Activated gamma-delta T cell treated with Interleukin-2 at 50 U/mL for 16 hours (primary cell): Measurements from ENCODE around the gene RYR1.

ENCODE experiments used
- DNase-seq: peaks from one replicate; pipeline ENCODE4 v3.0.0-alpha.2; 2020

RYR1 gene

GRCh38 chr19:38429055-38429810 lies 4.3 kb upstream of the RYR1 start:
- no peak for DNase-seq

DNA sequence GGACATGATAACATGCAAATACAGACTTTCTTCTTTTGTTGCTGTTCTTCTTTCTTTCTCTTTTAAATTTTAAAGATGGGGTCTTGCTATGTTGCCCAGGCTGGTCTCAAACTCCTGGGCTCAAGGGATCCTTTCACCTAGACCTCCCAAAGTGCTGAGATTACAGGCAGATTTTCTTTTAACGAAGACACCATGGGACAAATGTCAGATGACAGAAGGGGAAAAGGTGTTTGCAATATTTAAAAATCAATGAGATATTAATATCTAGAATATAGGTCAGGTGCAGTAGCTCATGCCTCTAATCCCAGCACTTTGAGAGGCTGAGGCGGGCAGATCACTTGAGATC lies 3.7 kb upstream of the RYR1 start:
- no peak for DNase-seq

DNA sequence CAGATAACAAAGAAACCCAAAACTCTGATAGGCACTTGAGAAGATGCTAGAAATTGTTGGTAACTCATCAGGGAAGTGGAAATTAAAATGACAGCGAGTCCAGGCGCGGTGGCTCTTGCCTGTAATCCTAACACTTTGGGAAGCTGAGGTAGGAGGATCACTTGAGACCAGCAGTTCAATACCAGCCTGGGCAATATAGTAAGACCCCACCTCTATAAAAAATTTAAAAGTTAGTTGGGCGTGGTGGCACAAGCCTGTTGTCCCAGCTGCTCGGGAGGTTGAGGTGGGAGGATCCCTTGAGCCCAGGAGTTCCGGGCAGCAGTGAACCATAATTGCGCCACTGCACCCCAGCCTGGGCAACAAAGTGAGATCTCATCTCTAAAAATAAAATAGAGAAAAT lies 2.6 kb upstream of the RYR1 start:
- DNase-seq = no peak

GRCh38 chr19:38434549-38435051 lies 1.1 kb downstream of the RYR1 start:
- no peak for DNase-seq

GRCh38 chr19:38437295-38437694 lies 3.8 kb downstream of the RYR1 start:
- DNase-seq = no peak

DNA sequence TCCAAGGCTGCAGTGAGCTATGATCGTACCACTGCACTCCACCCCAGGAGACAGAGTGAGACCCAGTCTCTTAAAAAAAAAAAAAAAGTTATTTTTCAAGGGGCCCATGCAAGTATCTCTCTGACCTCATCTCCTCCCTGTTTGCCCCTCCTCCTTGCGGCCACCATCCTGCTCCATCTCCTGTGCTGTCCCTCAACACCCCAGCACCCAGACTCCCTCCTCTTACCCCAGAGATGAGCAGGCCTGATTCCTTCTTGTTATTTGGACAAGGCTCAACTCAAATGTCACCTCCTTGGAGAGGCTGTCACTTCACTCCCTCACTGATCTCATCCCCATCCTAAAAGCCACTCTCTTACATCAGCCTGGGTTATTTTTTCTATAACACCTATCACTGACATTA lies 4.4 kb downstream of the RYR1 start:
- no peak for DNase-seq

- DNase-seq = no peak
These were observed 7.1 kb downstream of the RYR1 start for GRCh38 chr19:38440592-38440991.

DNA sequence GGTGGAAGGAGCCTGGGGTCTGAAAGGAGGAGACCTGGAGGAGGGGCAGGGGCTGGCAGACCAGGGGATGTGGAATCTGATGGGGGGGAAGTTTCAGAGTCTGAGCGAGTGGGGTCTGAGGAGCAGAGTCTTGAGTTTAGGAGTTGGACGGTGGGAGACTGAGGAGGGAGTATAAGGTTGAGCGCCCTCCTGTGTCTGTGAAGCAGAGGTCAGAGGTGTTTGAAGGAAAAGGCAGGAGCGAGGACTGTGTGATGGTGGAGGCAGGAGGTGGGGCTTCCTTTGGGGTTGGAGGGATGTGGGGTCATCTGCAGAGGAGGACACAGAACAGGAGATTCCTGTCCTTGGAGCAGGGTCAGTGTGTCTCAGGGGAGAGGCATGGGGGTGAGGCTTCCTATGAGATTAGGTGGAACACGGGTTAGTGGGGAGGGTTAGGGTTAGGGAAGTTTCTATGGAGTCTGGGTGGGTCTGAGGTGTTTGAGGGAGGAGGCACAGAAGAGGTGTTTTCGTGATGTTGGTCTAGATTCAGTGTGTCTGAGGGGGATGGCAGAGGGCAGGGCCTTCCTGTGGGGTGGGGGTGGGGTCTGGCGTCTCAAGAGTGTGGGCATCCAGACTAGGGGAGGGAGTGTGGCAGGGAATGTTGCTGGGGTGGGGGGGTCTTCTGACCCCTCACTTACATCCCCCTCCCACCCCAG lies 8.3 kb downstream of the RYR1 start:
- DNase-seq = no peak

- no peak for DNase-seq
These were observed 9.2 kb downstream of the RYR1 start for GRCh38 chr19:38442736-38443135.

GRCh38 chr19:38443458-38443999 lies 10.0 kb downstream of the RYR1 start:
- DNase-seq = no peak

DNA sequence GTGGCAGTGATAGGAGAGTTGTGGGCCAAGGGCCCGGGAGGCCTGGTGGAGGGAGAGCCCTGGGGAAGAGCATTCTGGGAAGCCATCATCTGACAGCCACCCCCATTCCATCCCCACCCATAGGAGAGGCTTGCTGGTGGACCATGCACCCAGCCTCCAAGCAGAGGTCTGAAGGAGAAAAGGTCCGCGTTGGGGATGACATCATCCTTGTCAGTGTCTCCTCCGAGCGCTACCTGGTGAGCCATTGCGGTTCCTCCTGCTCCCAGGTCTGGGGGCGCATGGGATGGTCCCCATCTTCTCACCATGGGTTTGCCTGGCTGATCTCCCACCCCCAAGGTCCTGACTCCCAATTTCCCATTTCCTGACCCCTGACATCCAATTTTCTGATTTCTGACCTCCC lies 10.5 kb downstream of the RYR1 start:
- no peak for DNase-seq

DNA sequence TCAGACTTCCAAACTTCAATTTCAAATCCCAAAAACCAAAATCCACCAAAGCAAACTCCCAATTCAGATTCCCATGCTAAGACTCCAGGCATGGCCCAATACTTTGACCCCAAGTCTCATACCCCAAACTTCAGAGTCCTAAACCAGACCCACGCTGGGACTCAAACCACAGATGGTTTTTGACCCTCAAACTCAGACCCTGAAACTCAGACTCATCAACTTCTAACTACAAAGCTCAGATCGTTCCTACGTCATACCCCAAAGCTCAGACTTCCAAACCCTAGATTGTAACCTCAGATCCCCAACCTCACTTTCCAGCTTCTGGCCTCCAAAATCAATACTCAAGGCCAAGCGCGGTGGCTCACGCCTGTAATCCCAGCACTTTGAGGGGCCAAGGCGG lies 11.9 kb downstream of the RYR1 start:
- DNase-seq = no peak

DNA sequence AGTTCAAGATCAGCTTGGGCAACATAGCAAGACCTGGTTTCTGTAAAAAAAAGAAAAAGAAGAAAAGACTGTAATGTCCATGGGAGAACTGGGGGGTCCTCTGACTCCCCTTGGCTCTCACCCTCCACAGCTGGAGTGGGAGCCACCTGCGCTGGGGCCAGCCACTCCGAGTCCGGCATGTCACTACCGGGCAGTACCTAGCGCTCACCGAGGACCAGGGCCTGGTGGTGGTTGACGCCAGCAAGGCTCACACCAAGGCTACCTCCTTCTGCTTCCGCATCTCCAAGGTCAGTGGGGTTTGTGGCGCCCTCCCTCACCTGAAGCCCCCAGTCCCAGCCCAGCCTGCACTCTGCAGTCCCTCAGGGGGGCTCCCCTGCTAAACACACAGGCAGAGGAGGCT lies 14.7 kb downstream of the RYR1 start:
- DNase-seq = no peak

- DNase-seq = no peak
These were observed 16.0 kb downstream of the RYR1 start for GRCh38 chr19:38449518-38449917.

GRCh38 chr19:38451036-38451435 lies 17.5 kb downstream of the RYR1 start:
- DNase-seq = no peak

DNA sequence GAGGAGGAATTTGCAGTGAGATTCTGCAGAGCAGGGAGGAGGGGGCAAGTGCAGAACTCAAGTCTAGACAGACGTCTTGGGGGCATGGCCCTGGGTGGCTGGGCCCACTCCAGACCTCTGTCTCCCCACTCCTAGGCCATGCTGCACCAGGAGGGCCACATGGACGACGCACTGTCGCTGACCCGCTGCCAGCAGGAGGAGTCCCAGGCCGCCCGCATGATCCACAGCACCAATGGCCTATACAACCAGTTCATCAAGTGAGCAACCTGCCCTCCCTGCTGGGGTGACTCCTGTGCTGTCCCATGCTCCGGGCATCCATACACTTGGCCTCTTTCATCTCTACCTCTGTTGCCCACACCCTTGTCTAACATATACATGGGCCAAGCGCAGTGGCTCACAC lies 18.1 kb downstream of the RYR1 start:
- no peak for DNase-seq

GRCh38 chr19:38452430-38453366 lies 19.2 kb downstream of the RYR1 start:
- no peak for DNase-seq

DNA sequence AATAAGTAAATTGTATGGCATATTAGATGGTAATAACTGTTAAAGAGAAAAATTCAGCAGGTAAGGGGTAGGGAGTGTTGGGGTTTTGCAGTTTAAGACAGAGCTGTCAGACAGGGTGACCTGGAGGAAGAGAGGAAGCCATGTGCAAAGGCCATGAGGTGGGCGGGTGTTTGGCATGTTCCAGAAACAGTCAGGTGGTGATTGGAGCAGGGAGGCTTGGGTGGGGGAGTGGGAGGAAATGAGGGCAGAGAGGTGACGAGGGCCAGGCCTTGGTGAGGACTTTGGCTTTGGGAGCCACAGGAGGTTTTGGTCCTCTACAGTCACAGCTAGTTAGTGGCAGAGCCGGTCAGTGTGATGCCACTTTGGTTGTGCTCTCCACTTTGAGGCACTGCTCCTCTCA lies 20.1 kb downstream of the RYR1 start:
- no peak for DNase-seq

DNA sequence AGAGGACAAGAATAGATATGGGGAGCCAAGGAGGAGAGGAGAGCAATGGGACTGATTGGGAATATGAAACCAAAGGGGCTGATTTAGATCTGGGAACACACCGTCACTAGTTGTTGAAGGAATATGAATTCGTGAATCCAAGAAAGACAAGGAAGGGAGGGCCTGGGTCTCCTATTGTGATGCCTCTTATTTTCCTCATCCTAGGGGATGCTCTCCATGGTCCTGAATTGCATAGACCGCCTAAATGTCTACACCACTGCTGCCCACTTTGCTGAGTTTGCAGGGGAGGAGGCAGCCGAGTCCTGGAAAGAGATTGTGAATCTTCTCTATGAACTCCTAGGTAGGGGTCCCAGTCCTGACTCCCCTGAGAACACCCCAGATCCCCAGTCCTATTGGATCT lies 21.5 kb downstream of the RYR1 start:
- DNase-seq = no peak

DNA sequence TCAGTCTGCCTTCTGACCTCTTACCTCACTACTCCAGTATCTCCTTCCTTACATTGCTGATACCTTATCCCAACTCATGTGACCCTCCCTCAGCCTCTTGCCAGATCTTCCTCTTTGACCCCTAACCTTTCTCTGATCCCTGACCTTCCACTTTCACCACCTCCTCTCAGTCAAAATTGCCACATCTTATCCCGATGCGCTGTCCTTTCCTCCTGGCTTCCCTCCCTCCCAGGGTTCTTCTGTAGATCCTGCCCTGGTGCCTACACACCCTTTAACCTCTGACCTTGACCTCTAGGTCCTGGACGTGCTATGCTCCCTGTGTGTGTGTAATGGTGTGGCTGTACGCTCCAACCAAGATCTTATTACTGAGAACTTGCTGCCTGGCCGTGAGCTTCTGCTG lies 23.7 kb downstream of the RYR1 start:
- no peak for DNase-seq

DNA sequence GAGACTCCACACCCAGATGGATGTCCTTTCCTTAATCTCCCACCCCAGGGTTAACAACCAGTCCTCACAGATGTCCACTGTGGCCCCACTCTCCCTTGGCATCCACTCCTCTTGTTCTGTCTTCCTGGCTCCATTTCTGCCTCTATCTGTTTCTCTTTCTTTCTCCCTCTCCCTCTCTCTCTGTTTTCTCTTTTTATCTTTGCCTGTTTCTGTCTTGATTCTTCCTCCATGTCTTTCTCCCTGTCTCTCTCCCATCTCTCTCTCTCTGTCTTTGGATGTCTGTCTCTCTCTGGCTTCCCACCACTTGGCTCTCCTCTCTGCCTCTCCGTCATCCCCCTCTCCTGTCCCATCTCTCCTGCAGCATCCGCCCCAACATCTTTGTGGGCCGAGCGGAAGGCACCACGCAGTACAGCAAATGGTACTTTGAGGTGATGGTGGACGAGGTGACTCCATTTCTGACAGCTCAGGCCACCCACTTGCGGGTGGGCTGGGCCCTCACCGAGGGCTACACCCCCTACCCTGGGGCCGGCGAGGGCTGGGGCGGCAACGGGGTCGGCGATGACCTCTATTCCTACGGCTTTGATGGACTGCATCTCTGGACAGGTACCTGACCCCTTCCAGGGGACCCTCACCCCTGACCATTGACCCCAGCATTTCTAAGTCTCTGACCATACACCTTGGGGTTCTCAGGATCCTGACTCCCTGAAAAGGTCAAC lies 24.4 kb downstream of the RYR1 start:
- DNase-seq = no peak

- no peak for DNase-seq
These were observed 25.5 kb downstream of the RYR1 start for GRCh38 chr19:38458991-38459390.

GRCh38 chr19:38463365-38463764 lies 29.9 kb downstream of the RYR1 start:
- DNase-seq = no peak
